ENCODE results near the gene CA10.

CA10 gene

DNA sequence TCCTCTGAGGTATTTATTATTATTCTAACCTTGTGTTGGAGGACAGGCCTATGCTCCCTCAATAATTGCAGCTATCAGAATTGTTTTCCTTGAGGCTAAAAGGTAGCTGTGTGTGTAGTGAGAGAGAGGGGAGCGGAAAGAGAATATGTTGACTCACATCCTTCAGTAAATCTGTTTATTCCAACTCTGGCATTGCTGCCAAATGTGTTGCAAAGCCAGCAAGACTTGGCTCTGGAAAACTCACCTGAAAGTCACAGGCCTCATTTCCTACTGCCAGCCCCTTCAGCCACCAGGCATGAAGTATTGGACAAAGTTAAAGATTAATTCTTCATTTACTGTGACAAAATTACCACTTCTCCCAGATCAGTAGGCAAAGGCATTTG is 9.6 kb downstream of the CA10 start:
- H3K9me2 ChIP-seq (ENCODE audit: low read depth, low read length) = no peaks in the 10 kb centered on the region
- no peaks in the 10 kb centered on the region for H3K9me3 ChIP-seq (ENCODE audit: low read length)
- no peak overlapping the region for H3K4me3 ChIP-seq (ENCODE audit: low read depth, low read length, poor library complexity, severe bottlenecking)
- no peaks in the 10 kb centered on the region for H3K27me3 ChIP-seq (ENCODE audit: insufficient read depth, low read length)
- no peaks in the 10 kb centered on the region for H4K20me1 ChIP-seq (ENCODE audit: insufficient read depth, low read length)
- H3K4me1 ChIP-seq (ENCODE audit: insufficient read depth, low read length, severe bottlenecking) = no peaks in the 10 kb centered on the region
- H2AFZ ChIP-seq (ENCODE audit: low read length) = no peak overlapping the region
- H3K4me2 ChIP-seq (ENCODE audit: low read length) = no peak overlapping the region
- H3F3A ChIP-seq (ENCODE audit: insufficient read depth, low read length) = no peaks in the 10 kb centered on the region
- no peak overlapping the region for H3K27ac ChIP-seq (ENCODE audit: low read depth, low read length, poor library complexity, severe bottlenecking)
- no peaks in the 10 kb centered on the region for H3K36me3 ChIP-seq (ENCODE audit: insufficient read depth, low read length)
- TF ChIP-seq, protein P1, sequence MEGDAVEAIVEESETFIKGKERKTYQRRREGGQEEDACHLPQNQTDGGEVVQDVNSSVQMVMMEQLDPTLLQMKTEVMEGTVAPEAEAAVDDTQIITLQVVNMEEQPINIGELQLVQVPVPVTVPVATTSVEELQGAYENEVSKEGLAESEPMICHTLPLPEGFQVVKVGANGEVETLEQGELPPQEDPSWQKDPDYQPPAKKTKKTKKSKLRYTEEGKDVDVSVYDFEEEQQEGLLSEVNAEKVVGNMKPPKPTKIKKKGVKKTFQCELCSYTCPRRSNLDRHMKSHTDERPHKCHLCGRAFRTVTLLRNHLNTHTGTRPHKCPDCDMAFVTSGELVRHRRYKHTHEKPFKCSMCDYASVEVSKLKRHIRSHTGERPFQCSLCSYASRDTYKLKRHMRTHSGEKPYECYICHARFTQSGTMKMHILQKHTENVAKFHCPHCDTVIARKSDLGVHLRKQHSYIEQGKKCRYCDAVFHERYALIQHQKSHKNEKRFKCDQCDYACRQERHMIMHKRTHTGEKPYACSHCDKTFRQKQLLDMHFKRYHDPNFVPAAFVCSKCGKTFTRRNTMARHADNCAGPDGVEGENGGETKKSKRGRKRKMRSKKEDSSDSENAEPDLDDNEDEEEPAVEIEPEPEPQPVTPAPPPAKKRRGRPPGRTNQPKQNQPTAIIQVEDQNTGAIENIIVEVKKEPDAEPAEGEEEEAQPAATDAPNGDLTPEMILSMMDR (IDR thresholded peaks at IDR 0.05; ENCODE audit: low read length) = no peak
- TF ChIP-seq EZH2 (IDR thresholded peaks at IDR 0.05; ENCODE audit: borderline replicate concordance, low read length) = no peak
- no peaks in the 10 kb centered on the region for H3K79me2 ChIP-seq (ENCODE audit: insufficient read depth, low read length)
- H3K9ac ChIP-seq (ENCODE audit: low read length) = no peak overlapping the region

DNA sequence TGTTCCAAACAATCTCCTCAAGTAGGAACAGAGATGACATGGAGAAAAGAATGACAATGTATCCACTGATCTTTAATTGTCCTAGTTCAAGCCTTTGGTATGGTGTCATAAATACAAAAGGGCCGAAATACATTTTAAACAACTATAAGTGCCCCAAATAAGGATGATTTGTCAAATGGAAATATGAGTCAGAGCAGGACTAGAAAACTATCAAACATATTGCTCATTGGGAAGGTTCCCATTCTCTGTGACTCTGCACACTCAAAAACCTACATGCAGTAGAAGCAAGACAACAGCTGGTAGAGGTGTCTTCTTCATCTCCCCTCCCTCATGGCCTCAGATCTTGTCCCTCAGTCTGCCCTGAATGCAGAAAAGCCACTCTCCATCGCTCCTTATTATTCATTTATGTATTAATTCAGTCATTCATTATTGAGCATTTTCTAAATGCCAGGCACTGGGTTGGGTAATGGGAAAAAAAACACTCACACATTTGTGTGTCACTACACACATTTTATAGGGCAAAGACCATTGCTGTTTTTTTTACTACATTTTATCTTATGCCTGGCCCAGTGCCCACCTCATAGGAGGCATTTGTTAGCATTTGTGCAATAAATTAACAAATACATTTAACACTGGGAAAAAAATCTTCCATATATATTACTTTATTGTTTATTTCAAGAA is 10.1 kb downstream of the CA10 start:
- no peak overlapping the region for H3K27ac ChIP-seq (ENCODE audit: low read depth, low read length, poor library complexity, severe bottlenecking)

DNA sequence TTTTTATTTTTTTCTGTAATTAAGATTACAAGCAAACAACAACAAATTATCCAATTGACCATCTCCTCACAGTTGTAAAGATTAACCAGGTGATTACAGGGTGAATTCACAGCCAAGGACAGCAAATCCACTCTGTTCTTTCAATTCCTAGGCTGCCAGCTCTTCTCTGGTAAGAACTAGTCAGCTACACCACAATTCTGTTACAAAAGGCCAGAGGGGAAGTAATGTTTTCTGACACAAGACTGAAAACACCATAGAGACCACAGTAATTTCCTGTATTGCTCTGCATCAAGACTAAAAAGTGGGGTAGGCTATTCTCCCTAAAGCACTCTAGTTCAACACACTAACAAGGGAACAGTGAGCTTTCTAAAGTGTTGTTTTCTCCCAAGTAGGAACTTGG is 10.6 kb downstream of the CA10 start:
- Histone ChIP-seq H3K9me2 (ENCODE audit: low read depth, low read length) (no peaks in the 10 kb centered on the region), H3F3A (ENCODE audit: insufficient read depth, low read length) (no peaks in the 10 kb centered on the region), H3K27me3 (ENCODE audit: insufficient read depth, low read length) (no peaks in the 10 kb centered on the region), H3K36me3 (ENCODE audit: insufficient read depth, low read length) (no peaks in the 10 kb centered on the region), H3K4me2 (ENCODE audit: low read length) (no peak overlapping the region), H3K79me2 (ENCODE audit: insufficient read depth, low read length) (no peaks in the 10 kb centered on the region), H3K9ac (ENCODE audit: low read length) (no peak overlapping the region), H2AFZ (ENCODE audit: low read length) (no peak overlapping the region), H3K27ac (ENCODE audit: low read depth, low read length, poor library complexity, severe bottlenecking) (no peak overlapping the region), H3K4me1 (ENCODE audit: insufficient read depth, low read length, severe bottlenecking) (no peaks in the 10 kb centered on the region), H3K9me3 (ENCODE audit: low read length) (no peaks in the 10 kb centered on the region), H3K4me3 (ENCODE audit: low read depth, low read length, poor library complexity, severe bottlenecking) (no peak overlapping the region), H4K20me1 (ENCODE audit: insufficient read depth, low read length) (no peaks in the 10 kb centered on the region)
- TF ChIP-seq, protein P1 (IDR thresholded peaks at IDR 0.05; ENCODE audit: low read length) = no peak
- TF ChIP-seq EZH2 (IDR thresholded peaks at IDR 0.05; ENCODE audit: borderline replicate concordance, low read length) = no peak

More for the DNA sequence above, 10.1 kb downstream of the CA10 start:
- Histone ChIP-seq H3K9me3 (ENCODE audit: low read length) (no peaks in the 10 kb centered on the region), H3K9me2 (ENCODE audit: low read depth, low read length) (no peaks in the 10 kb centered on the region), H2AFZ (ENCODE audit: low read length) (no peak overlapping the region), H3K4me3 (ENCODE audit: low read depth, low read length, poor library complexity, severe bottlenecking) (no peak overlapping the region), H3F3A (ENCODE audit: insufficient read depth, low read length) (no peaks in the 10 kb centered on the region), H4K20me1 (ENCODE audit: insufficient read depth, low read length) (no peaks in the 10 kb centered on the region), H3K79me2 (ENCODE audit: insufficient read depth, low read length) (no peaks in the 10 kb centered on the region), H3K4me1 (ENCODE audit: insufficient read depth, low read length, severe bottlenecking) (no peaks in the 10 kb centered on the region), H3K27me3 (ENCODE audit: insufficient read depth, low read length) (no peaks in the 10 kb centered on the region), H3K36me3 (ENCODE audit: insufficient read depth, low read length) (no peaks in the 10 kb centered on the region), H3K4me2 (ENCODE audit: low read length) (no peak overlapping the region), H3K9ac (ENCODE audit: low read length) (no peak overlapping the region)
- TF ChIP-seq, protein P1 (IDR thresholded peaks at IDR 0.05; ENCODE audit: low read length) = no peak
- TF ChIP-seq EZH2 (IDR thresholded peaks at IDR 0.05; ENCODE audit: borderline replicate concordance, low read length) = no peak
